Measurements from ENCODE around the gene SLC44A1.

SLC44A1 gene

DNA sequence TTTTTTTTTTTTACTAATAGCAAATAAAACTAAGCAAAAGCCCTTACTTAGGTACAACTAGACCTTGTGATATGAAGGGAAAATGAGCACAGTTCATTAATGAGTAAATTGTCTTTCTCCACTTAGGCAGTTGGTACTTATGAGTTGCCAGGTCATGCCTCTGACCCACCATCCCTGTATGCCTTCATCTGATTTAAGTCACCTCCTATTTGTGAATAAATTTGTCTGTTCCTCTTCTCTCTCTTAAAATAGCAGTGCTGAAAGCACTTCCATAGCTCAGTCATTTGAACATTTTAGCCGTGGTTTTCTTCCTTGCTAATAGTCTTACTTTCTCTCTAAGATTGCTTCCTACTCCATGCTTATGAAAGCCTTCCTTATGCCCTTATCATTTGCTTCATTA, 61.4 kb downstream of the SLC44A1 start:
- no peak for DNase-seq (ENCODE audit: low spot score)

- no peak for DNase-seq (ENCODE audit: low spot score)
These were observed 62.1 kb downstream of the SLC44A1 start for GRCh38 chr9:105306351-105307140.

GRCh38 chr9:105307591-105308130, 63.2 kb downstream of the SLC44A1 start:
- no peak for DNase-seq (ENCODE audit: low spot score)

GRCh38 chr9:105308461-105309341, 64.2 kb downstream of the SLC44A1 start:
- DNase-seq (ENCODE audit: low spot score), result no peak

- DNase-seq (ENCODE audit: low spot score), result no peak
These were observed 65.1 kb downstream of the SLC44A1 start for GRCh38 chr9:105309531-105309931.

GRCh38 chr9:105311306-105311705, 66.9 kb downstream of the SLC44A1 start:
- DNase-seq (ENCODE audit: low spot score), result no peak

GRCh38 chr9:105313238-105313637, 68.8 kb downstream of the SLC44A1 start:
- DNase-seq (ENCODE audit: low spot score), result no peak

DNA sequence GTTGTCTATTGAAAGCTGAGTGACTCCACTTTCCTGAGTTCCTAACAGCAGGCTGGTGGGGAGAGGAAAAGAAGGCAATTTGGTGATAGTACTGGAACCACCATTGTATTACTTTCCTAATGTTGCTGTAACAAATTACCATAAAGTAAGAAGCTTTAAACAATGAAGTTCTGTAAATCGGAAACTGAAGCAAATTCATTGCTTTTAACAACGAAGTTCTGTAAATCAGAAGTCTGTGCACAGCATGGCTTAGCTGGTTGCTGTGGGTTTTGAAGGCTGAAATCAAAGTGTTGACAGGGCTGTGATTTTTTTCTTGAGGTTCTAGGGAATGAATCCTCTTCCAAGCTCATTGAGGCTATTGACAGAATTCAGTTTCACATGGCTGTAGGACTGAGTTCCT, 72.3 kb downstream of the SLC44A1 start:
- DNase-seq (ENCODE audit: low spot score), result no peak

DNA sequence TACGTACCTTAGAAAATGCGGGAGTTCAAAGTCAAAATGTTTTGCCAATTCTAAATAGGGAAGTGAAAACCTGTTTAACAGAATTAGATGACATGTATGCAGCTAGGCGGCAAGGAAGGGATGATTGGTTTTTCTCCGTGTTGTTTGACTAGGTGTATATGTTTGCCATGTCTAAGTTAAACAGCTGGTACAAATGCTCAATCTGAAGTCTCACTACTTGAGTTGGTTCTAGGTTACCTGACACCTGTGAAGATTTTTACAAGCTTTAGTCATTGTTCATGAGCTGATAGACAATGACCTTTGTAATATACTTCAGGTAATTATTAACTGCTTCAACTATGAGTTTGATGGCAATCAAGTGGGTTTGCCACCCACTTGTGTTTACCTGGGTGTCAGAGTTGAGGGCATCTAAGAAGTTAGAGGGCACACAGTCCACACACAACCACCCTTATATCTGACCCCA, 74.3 kb downstream of the SLC44A1 start:
- DNase-seq (ENCODE audit: low spot score), result no peak

DNA sequence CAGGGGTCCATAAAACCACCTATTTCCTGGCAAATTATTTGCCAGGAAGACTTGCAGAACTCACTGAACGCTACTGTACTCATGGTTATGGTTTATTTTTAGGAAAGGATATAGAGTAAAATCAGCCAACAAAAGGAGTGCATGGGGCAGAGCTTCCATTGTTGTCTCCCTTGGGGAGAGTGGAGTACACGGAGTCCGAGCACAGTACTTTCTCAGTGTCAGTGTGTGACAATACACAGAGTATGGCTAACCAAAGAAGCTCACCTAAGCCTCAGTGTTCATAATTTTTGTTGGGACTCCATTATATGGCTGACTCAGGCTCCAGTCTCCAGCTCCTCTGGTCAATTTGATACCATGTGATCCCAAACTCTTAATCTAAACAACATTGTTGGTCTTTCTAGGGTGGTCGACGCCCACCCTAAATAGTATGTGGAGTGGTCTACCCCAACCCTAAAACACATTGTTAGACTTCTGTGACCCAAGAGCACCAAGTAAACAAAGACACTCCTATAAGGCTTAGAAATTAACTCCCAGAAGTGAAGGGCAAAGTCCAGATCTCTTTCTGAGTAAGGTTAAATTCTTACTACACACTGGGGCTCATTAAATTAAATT, 74.9 kb downstream of the SLC44A1 start:
- DNase-seq (ENCODE audit: low spot score), result no peak

GRCh38 chr9:105320568-105320967, 76.1 kb downstream of the SLC44A1 start:
- no peak for DNase-seq (ENCODE audit: low spot score)

- DNase-seq (ENCODE audit: low spot score), result no peak
These were observed 83.8 kb downstream of the SLC44A1 start for GRCh38 chr9:105328296-105328695.

DNA sequence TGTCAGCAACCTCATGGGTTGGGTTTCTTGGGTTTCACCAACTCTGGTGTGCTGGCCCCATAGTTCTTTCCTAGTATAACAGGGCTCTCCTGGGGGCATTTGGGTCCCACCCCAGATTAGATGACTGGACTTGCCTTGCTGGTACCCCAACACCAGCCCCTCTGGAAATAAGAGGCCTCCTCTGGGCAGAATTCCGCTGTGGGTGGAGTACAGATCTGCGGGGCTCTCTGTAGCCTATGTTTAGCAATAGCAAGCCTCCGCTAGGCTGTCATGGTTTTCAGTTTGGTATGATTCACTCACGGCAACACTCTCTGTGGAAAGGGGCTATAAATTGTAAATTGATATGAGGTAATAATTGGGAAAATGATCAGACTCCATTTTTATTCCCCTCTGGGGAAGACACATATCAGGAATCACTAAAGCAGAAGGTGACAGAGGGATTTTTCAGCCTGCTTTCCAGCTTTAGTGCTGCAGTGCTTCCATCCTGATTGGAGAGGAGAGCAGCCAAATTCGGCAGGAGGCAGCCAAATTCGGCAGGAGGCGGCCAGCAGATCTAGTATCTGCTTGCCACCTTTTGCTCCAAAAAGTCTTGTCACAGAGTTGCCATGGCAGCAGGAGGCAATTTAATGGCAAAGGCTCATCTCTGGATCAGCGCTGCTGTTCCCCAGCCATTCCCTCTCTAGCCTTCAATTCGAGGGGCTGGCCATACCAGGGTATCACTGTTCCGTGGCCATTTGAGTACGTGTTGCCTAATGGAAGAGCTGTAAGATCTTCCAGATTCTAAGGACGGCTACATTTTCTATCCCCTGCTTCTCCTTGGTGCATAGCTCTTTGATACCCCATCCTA, 84.6 kb downstream of the SLC44A1 start:
- no peak for DNase-seq (ENCODE audit: low spot score)

DNA sequence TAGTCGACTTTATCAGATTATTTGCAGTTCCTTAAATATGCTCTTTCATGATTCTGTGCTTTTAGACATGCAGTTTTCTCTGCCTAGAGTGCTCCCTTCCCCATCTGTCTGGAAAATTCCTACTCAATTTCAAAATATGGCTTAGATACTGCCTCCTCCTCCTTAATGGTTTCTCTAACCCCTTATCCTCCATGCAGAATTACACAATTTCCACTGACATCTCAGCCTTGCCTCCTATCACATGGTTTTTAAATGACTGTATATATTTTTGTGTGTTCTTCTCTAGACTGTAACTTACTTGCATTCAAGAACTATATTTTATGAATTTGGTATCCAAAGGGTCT, 85.2 kb downstream of the SLC44A1 start:
- DNase-seq (ENCODE audit: low spot score), result no peak

GRCh38 chr9:105330201-105330600, 85.8 kb downstream of the SLC44A1 start:
- DNase-seq (ENCODE audit: low spot score), result no peak

GRCh38 chr9:105330755-105331154, 86.3 kb downstream of the SLC44A1 start:
- DNase-seq (ENCODE audit: low spot score), result no peak

DNA sequence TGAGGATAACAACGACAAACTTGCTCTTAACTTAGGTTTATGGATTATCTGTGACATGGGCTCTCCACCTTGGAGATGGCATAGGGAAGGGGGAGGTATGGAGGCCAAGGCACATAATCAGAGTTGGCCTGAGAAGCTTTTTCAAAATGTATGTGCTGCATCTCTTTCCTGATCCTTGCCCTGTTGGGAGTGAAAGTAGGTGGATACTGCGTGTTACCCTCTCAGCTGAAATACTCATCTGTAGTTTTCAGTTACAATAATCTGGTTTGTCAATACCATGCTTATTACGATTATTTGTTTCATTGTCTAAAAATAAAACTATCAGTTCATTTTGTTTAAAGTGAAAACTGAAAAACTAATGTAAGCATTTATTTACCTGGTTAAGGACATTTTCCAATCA, 86.7 kb downstream of the SLC44A1 start:
- no peak for DNase-seq (ENCODE audit: low spot score)

DNA sequence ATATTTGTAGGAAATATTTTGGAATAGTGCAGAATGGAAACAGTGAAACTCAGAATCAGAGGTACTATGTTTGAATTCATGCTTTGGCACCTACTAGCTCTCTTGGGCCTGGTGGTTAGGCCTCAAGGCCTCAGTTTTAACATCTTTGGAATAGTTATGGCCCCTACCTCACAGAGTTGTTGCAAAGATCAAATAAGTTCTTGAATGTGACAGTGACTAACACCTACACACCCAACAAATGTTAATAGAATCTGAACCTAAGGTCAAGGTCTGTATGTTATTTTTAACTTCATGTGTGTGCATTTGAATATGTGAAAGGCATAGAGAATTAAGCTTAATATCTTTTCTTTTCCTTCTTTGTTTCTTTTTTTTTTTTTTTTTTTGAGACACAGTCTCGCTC, 87.3 kb downstream of the SLC44A1 start:
- DNase-seq (ENCODE audit: low spot score), result no peak

DNA sequence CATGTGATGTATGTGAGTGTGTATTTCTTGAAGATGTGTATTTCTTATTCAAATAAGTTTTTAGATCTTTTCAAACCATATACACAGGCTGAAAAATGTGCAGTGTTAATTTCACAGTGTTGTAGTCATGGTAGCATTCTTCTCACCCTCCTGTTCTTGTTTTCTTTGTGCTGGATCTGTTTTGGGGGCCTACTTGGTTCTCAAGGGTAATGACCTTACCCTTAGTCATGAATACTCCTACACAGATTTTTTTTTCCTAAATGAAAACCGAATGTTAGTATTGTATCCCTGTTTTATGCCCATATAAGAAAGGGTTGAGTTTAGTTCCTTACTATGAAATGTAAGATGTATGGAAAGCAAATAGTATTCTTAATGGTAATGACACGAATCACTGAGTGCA, 88.0 kb downstream of the SLC44A1 start:
- no peak for DNase-seq (ENCODE audit: low spot score)

DNA sequence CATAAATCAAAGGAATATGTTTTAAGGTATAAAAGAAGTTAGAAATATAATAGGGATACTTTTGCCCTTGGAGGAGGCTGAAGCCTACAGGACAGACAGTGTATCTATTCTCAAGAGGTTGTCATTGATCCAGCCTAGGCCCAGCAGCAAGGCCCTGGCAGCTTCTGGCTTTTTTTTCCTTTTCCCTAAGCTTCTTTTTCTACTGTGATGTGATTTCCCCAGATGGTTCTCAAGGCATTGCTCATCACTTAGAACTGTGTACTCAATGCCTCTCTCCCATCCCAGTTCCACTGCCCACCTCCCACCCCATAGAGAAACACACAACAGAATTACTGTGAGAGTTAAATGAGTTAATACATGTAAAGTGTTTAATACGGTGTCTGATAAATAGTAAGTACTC, 88.6 kb downstream of the SLC44A1 start:
- no peak for DNase-seq (ENCODE audit: low spot score)

- DNase-seq (ENCODE audit: low spot score), result no peak
These were observed 89.4 kb downstream of the SLC44A1 start for GRCh38 chr9:105333811-105334210.

DNA sequence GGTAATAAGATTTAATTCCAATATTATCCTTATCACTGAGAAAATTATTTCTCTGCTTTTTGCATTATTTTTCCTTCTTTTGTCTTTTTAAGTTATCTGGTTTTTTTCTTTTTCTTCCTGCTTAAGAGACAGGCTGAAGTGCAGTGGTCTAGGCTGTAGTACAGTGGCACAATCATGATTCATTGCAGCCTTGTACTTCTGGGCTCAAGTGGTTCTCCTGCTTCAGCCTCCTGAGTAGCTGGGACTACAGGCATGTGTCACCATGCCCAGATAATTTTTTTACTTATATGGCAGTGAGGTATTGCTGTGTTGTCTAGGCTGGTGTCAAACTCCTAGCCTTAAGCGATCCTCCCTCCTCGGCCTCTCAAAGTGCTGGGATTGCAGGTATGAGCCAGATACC, 93.9 kb downstream of the SLC44A1 start:
- DNase-seq (ENCODE audit: low spot score), result no peak
